ENCODE measurements around the gene MINDY3. TPM values are rescaled to one million over a fixed set of nuclear protein-coding genes. Genes with fewer than 3 reads are reported as not detected.
"Not testable (repeated sequence)": the region's sequence is repeated elsewhere in the genome, so short reads cannot be mapped to it uniquely, and the experiment has no call there.

MINDY3 gene
- total RNA-seq, 1 donor from 2014 or later, result 26.3 TPM

DNA sequence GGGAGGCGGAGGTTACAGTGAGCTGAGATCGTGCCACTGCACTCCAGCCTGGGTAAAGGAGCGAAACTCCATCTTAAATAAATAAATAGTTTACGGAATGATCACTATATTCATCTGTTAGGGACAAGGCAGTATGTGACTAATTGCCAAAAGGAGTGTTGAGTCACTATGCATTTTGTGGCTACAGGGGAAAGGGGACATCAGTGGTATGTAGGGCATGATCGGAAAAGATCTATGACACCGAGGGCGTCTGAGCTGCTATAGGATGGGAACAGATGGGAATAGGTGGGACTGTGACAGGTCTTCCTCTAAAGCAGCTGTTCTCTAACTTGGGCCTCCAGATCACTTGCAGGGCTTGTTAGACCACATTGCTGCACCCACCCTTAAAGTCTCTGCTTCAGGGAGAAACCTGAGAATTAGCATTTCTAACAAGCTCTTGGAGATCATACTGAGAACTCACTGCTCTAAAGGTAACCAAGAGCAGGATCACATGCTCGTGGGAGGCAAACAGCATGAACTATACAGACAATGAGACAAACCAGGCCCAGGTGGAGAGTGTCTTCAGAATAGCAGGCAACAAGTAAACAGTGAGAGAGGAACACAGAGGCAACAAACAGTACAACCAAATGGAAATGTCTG lies 75.5 kb downstream of the MINDY3 start:
- no peak for DNase-seq (ENCODE audit: low spot score)
- intact Hi-C loops (cut with DNase I), result no loop called here

- intact Hi-C loops (cut with DNase I), result no loop called here
- no peak for DNase-seq (ENCODE audit: low spot score)
Measured at GRCh38 chr10:15783941-15784636, 76.2 kb downstream of the MINDY3 start.

DNA sequence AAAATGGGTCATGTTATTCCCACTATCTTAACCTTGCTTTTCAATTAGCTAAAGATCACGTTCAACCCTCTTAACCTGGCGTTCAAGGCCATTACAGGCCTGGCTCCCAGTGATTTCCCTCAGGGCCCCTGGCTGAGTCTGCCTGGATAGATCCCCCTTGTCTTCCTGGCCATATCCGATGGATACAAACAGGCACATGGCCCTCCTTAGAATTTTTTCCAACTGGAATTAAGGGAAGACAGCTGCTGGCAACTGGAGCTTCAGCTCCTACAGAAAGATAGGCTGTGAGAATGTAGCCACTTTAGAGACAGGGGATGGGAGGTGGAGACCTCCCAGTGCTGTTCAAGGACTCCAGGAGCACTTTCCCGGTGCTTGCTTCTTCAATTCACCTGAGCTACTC lies 77.5 kb downstream of the MINDY3 start:
- intact Hi-C loops (cut with DNase I), result no loop called here
- no peak for DNase-seq (ENCODE audit: low spot score)

- intact Hi-C loops (cut with DNase I), result no loop called here
- DNase-seq (ENCODE audit: low spot score), result no peak
Measured at GRCh38 chr10:15781381-15781960, 78.8 kb downstream of the MINDY3 start.

DNA sequence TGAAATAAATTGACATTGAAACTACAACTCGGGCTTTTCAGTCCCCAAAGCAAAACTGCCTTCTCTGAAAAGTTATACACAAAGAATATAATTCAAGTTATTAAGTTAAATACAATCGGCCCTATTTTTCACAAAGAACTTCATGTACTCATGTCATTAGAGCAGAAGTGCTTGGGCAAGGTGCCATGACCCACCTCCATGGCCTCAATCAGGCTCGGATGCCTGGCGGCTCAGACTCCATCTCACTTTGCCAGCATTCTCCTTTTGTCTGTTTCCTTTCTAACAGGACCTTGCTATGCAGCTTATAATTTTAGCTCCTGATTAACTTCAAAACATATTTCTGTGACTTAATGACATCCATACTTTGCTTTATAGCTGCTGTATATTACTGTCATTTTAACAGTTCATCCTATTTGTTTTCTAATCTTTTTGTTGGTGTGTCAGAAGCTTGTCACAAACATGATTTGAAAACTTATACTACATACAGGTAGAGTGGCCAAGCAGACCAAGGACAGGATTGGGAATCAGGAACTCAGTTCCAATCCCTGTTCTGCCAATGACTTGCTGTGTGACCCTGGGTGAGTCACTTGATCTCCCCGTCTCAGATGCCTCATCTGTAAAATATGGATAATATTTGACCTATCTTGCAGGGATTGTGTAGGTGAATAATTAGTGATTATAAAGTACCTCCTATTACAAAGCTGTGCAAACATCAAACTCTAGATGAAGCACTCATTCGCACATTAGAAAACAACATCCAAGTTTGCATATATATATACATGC lies 79.8 kb downstream of the MINDY3 start:
- intact Hi-C loops (cut with DNase I), result no loop called here
- DNase-seq (ENCODE audit: low spot score), result no peak

DNA sequence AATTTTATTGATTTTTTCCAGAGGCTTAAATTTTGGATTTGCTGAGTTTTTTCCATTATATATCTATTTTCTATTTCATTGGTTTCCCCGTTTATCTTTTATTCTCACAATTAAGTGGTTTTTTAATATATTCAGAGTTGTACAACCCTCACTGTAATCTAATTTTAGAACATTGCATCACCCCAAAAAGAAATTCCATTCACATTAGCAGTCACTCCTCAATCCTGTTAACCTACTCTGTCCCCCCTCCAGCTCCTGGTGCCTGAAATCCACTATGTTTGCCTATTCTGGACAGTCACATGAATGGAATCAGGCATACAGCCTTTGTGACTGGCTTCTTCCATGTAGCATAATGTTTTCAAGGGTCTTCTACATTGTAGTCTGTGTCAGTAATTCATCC lies 84.8 kb downstream of the MINDY3 start:
- intact Hi-C loops (cut with DNase I), result no loop called here
- DNase-seq (ENCODE audit: low spot score), result no peak

DNA sequence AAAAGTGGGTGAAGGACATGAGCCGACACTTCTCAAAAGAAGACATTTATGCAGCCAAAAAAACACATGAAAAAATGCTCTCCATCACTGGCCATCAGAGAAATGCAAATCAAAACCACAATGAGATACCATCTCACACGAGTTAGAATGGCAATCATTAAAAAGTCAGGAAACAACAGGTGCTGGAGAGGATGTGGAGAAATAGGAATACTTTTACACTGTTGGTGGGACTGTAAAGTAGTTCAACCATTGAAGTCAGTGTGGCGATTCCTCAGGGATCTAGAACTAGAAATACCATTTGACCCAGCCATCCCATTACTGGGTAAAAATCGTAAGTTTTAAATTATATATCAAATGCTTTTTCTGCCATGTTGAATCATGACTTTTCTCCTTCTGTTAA lies 85.8 kb downstream of the MINDY3 start:
- intact Hi-C loops (cut with DNase I); DNase-seq (ENCODE audit: low spot score): not testable (repeated sequence)

- intact Hi-C loops (cut with DNase I), result no loop called here
- DNase-seq (ENCODE audit: low spot score), result no peak
Measured at GRCh38 chr10:15764892-15765454, 95.3 kb downstream of the MINDY3 start.

DNA sequence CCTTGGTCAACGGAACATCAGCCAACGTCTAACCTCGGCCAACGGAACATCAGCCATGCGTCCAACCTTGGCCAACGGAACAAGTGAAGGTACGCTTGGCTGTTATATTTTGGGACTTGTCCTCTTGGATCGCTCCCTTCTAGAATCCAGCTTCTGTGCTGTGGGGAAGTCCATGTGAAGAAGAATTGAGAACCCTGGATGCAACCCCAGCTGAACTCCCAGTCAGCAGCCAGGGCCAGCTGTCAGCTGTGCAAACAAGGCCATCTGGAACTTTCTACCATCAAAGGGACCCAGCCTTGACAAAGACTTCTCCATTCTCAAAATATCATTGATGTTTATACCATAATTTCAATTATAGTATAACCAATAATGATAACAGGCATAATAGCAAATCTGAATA lies 97.3 kb downstream of the MINDY3 start:
- no peak for DNase-seq (ENCODE audit: low spot score)
- intact Hi-C loops (cut with DNase I), result no loop called here

DNA sequence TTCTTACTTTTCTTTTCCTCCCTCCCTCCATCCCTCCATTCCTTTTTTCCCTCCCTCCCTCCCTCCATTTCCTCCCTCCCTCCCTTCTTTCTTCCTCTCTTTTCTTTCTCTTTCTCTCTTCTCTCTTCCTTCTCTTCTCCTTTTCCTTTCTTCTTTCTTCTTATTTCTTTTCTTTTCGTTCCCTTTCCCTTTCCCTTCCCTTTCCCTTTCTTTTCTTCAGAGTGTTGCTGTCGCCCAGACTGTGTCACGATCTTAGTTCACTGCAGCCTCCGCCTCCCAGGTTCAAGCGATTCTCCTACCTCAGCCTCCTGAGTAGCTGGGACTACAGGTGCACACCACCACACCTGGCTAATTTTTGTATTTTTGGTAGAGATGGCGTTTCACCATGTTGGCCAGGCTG lies 98.1 kb downstream of the MINDY3 start:
- intact Hi-C loops (cut with DNase I); DNase-seq (ENCODE audit: low spot score): not testable (repeated sequence)

- intact Hi-C loops (cut with DNase I); DNase-seq (ENCODE audit: low spot score): not testable (repeated sequence)
Measured at GRCh38 chr10:15761224-15761623, 99.1 kb downstream of the MINDY3 start.

DNA sequence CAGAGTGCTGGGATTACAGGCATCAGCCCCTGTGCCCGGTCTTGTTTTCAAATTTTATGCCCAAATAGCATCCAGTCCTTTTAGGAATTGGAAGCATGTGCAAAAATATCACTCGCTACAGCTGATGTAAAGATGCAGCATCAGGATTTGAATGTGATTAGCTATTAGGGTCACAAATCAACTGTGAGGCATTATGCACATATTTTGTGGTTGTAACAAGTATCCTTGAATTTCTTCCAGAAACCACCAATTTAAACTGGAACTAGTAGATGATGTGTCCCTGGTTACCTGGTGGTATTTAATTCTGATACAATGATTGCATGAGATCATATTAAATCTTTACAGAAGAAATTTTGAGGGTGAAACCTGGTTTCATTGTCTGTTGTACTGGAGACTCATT lies 99.6 kb downstream of the MINDY3 start:
- no peak for DNase-seq (ENCODE audit: low spot score)
- intact Hi-C loops (cut with DNase I), result no loop called here

DNA sequence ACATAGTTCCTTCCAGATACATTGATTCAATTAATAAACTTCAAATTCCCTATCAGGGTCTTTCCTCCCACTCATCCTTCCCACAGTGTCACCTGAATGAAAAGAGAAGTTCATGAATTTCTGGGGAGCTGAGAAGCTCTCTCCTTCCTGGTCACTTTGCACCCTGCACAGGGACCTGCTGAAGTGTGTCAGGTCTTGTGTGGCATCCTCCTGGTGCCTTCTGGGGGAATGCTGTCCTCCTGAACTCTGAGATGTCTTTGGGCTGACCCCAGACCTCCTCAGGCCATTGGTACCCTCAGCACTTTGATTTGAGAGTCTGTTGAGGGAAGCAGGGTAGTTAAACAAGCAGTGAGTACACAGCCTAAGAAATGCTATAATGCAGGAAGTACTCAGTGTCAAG lies 101.0 kb downstream of the MINDY3 start:
- intact Hi-C loops (cut with DNase I), result no loop called here

DNA sequence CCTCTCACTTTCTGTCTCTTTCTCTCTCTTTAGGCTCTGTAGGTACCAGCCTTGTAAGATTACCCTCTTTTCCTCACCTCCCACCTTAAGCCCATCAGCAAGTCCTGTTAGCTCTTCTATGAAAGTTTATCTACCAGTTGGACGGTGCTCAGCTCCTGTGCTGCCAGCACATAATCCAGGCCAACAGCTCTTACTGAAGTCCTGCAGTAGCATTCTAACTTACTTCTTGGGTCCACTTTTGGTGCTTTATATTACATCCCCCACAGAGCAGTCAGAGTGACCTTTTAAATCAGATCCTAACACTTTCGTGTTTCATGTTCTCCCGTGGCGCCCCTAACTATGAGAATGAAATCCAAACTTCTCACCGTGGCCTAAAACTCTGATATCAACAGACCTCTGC lies 101.7 kb downstream of the MINDY3 start:
- no peak for DNase-seq (ENCODE audit: low spot score)
- intact Hi-C loops (cut with DNase I), result no loop called here

More for the DNA sequence above, 101.0 kb downstream of the MINDY3 start:
- DNase-seq (ENCODE audit: low spot score), result no peak

DNA sequence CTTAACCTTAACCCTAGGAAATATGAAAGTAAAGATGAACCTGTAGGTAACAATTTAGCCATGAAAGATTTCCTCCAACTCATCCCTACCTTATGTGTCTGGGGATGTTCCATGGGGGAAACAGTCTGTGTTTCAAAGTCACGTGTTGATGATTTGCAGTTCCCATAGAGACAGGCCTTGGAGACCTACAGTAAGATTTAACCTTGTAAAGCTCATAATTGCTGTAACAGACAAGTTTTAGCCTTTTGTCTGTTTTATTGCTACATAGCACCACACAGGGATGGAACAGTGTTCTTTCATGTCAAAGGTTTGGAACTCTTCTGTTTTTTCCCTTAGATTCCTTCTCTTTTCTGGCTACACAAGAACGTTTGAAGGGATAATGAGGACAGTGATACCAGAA lies 105.4 kb downstream of the MINDY3 start:
- DNase-seq (ENCODE audit: low spot score), result no peak
- intact Hi-C loops (cut with DNase I), result no loop called here

DNA sequence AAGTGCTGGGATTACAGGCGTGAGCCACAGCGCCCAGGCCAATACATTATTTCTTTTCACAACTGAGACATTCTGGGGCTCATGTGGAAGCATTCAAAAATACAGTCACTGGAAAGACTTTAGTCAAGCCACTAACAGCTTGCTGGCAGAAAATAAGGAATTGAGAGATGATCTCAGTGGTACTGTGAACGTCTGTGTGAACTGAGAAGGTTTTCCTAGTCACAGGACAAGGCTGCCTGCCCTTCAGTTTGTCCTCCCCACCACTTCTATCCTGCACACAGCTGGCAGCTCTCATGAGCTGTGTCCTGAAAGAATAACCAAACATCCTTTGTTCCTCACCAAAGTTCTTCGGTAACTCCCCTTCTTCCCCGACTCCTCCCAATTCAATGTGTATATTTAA lies 109.3 kb downstream of the MINDY3 start:
- DNase-seq (ENCODE audit: low spot score), result no peak

GRCh38 chr10:15748126-15748525 lies 112.2 kb downstream of the MINDY3 start:
- intact Hi-C loops (cut with DNase I), result no loop called here
- DNase-seq (ENCODE audit: low spot score), result no peak

More for the DNA sequence above, 109.3 kb downstream of the MINDY3 start:
- intact Hi-C loops (cut with DNase I), result no loop called here

DNA sequence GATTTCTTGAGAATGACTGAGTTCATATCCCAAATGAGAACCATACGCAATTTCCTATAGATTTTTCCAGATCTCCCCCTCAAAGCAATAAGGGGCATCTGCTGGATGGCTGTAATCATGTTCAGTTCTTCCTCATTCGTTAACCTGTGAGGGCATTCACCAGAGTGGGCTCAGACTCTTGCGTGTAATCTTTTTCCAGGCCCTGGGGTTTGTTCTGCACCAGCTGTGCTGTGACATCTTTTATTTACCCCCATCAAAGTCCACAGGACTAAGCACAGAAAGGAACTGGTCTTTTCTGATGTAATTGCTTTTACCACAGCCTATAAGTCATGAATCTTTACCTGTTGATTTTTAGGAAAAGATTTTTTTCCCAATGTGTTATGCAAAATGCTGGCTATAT lies 112.7 kb downstream of the MINDY3 start:
- intact Hi-C loops (cut with DNase I), result no loop called here
- no peak for DNase-seq (ENCODE audit: low spot score)

GRCh38 chr10:15745751-15746150 lies 114.6 kb downstream of the MINDY3 start:
- DNase-seq (ENCODE audit: low spot score), result no peak
- intact Hi-C loops (cut with DNase I), result no loop called here

DNA sequence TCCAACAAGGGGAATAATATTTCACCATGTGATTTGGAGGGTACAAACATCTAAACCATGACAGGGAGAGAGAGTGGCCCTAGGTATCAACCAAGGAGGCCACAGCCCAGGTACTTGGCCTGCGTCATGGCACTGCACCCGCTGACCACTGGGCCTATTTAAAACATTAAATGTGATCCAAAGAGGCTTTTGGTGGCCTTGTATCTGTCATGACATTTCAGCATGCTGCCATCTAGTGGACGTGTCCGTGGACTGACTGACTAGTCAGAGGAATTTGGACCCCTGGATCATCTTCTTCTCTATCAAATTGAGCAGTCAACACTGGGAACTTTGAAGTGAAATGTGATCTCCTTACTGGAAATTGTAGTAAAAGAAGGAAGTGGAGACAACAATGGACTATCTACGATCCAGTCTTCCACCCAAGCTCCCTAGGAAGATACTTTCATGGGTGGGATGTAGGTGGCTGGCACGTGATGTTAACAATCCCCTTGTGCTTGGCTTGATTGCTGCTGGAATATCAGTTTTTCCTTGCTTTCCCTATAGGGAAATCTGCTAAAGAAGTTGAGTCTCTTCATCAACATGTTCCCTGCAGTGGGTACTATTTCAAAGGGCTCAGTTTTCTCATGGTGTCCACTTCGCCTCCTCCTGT lies 116.0 kb downstream of the MINDY3 start:
- intact Hi-C loops (cut with DNase I), result no loop called here
- no peak for DNase-seq (ENCODE audit: low spot score)
